SKM-1 treated with dmso at 0.1 percent for 144 hours (cell line): ENCODE results near the gene FOXP2.
"Not testable (repeated sequence)": the region's sequence is repeated elsewhere in the genome, so short reads cannot be mapped to it uniquely, and the experiment has no call there.

Source experiments
- DNase-seq: peaks from one replicate; lab custom pipeline; 2025; ENCODE audit not compliant: unreplicated experiment; lab: John Stamatoyannopoulos, UW

Gene FOXP2

GRCh38 chr7:114414156-114415063, at the start of gene FOXP2:
Gene FOXP2 (plus strand): TSS chr7:114414815. CDS start chr7:114426512, 11,697 bp downstream.
- DNase-seq = no peak

- no peak for DNase-seq
Observed at GRCh38 chr7:114365791-114366190, 48.8 kb upstream of the FOXP2 start.

GRCh38 chr7:114368492-114368891, 46.1 kb upstream of the FOXP2 start:
- DNase-seq = no peak

- no peak for DNase-seq
Observed at GRCh38 chr7:114369294-114369693, 45.3 kb upstream of the FOXP2 start.

GRCh38 chr7:114372619-114373018, 42.0 kb upstream of the FOXP2 start:
- no peak for DNase-seq

- DNase-seq = no peak
Observed at GRCh38 chr7:114375907-114376306, 38.7 kb upstream of the FOXP2 start.

GRCh38 chr7:114383946-114384345, 30.7 kb upstream of the FOXP2 start:
- not testable (repeated sequence) for DNase-seq

GRCh38 chr7:114384346-114384745, 30.3 kb upstream of the FOXP2 start:
- not testable (repeated sequence) for DNase-seq

GRCh38 chr7:114388021-114388420, 26.6 kb upstream of the FOXP2 start:
- DNase-seq = no peak

GRCh38 chr7:114392686-114393085, 21.9 kb upstream of the FOXP2 start:
- no peak for DNase-seq

GRCh38 chr7:114402876-114403635, 11.6 kb upstream of the FOXP2 start:
- DNase-seq = no peak

GRCh38 chr7:114405427-114405826, 9.2 kb upstream of the FOXP2 start:
- DNase-seq = peak; percentile 28

GRCh38 chr7:114409750-114410149, 4.9 kb upstream of the FOXP2 start:
- no peak for DNase-seq

- no peak for DNase-seq
Observed at GRCh38 chr7:114412548-114412947, 2.1 kb upstream of the FOXP2 start.

- DNase-seq = no peak
Observed at GRCh38 chr7:114413761-114414155, 857 bp upstream of the FOXP2 start.

GRCh38 chr7:114415064-114415989, 712 bp downstream of the FOXP2 start:
- no peak for DNase-seq

- no peak for DNase-seq
Observed at GRCh38 chr7:114416129-114416990, 1.7 kb downstream of the FOXP2 start.

- no peak for DNase-seq
Observed at GRCh38 chr7:114417290-114417689, 2.7 kb downstream of the FOXP2 start.

- DNase-seq = no peak
Observed at GRCh38 chr7:114418117-114418516, 3.5 kb downstream of the FOXP2 start.
